Measurements from ENCODE around the gene CACNB1.

CACNB1 gene

GRCh38 chr17:39153599-39154051 lies 43.8 kb downstream of the CACNB1 start:
- no peak for FAIRE-seq

GRCh38 chr17:39151943-39152818 lies 45.3 kb downstream of the CACNB1 start:
- FAIRE-seq = no peak
- DNase-seq (ENCODE audit: insufficient read length, low spot score) = no peak

More at GRCh38 chr17:39153599-39154051, 43.8 kb downstream of the CACNB1 start:
- DNase-seq (ENCODE audit: insufficient read length, low spot score) = peak; percentile 55

GRCh38 chr17:39151150-39151942 lies 46.1 kb downstream of the CACNB1 start, which contains the start of gene PLXDC1:
Gene PLXDC1 (minus strand): TSS chr17:39151637. CDS start chr17:39151437, 200 bp downstream.
- no peak for DNase-seq (ENCODE audit: insufficient read length, low spot score)
- no peak for FAIRE-seq

- no peak for FAIRE-seq
- DNase-seq (ENCODE audit: insufficient read length, low spot score) = no peak
Measured at GRCh38 chr17:39150795-39151149, 46.7 kb downstream of the CACNB1 start.

GRCh38 chr17:39150104-39150634 lies 47.3 kb downstream of the CACNB1 start:
- FAIRE-seq (no peak), DNase-seq (ENCODE audit: insufficient read length, low spot score) (no peak)

- no peak for FAIRE-seq
- no peak for DNase-seq (ENCODE audit: insufficient read length, low spot score)
Measured at GRCh38 chr17:39147221-39148185, 50.0 kb downstream of the CACNB1 start.

- FAIRE-seq (no peak), DNase-seq (ENCODE audit: insufficient read length, low spot score) (no peak)
Measured at GRCh38 chr17:39146273-39146672, 51.2 kb downstream of the CACNB1 start.

GRCh38 chr17:39145143-39145542 lies 52.3 kb downstream of the CACNB1 start:
- DNase-seq (ENCODE audit: insufficient read length, low spot score) = no peak
- no peak for FAIRE-seq

GRCh38 chr17:39144416-39144840 lies 53.0 kb downstream of the CACNB1 start:
- DNase-seq (ENCODE audit: insufficient read length, low spot score) (no peak), FAIRE-seq (no peak)

GRCh38 chr17:39143552-39144093 lies 53.8 kb downstream of the CACNB1 start:
- no peak for DNase-seq (ENCODE audit: insufficient read length, low spot score)
- no peak for FAIRE-seq

- no peak for DNase-seq (ENCODE audit: insufficient read length, low spot score)
- FAIRE-seq = no peak
Measured at GRCh38 chr17:39141915-39142664, 55.4 kb downstream of the CACNB1 start.

GRCh38 chr17:39141294-39141693 lies 56.2 kb downstream of the CACNB1 start:
- FAIRE-seq = no peak
- DNase-seq (ENCODE audit: insufficient read length, low spot score) = no peak

GRCh38 chr17:39139561-39139960 lies 57.9 kb downstream of the CACNB1 start:
- FAIRE-seq (no peak), DNase-seq (ENCODE audit: insufficient read length, low spot score) (no peak)

- DNase-seq (ENCODE audit: insufficient read length, low spot score) (no peak), FAIRE-seq (no peak)
Measured at GRCh38 chr17:39139161-39139511, 58.3 kb downstream of the CACNB1 start.

- DNase-seq (ENCODE audit: insufficient read length, low spot score) = no peak
- FAIRE-seq = no peak
Measured at GRCh38 chr17:39138431-39139160, 58.9 kb downstream of the CACNB1 start.

- FAIRE-seq = no peak
- no peak for DNase-seq (ENCODE audit: insufficient read length, low spot score)
Measured at GRCh38 chr17:39134878-39135277, 62.6 kb downstream of the CACNB1 start.

- DNase-seq (ENCODE audit: insufficient read length, low spot score) (no peak), FAIRE-seq (no peak)
Measured at GRCh38 chr17:39132192-39132610, 65.3 kb downstream of the CACNB1 start.

- DNase-seq (ENCODE audit: insufficient read length, low spot score) = no peak
- no peak for FAIRE-seq
Measured at GRCh38 chr17:39131616-39132015, 65.9 kb downstream of the CACNB1 start.

- DNase-seq (ENCODE audit: insufficient read length, low spot score) (no peak), FAIRE-seq (no peak)
Measured at GRCh38 chr17:39130205-39130604, 67.3 kb downstream of the CACNB1 start.

Data from GM19239 (cell line).